ENCODE measurements around the gene GPR149.

The GPR149 gene

DNA sequence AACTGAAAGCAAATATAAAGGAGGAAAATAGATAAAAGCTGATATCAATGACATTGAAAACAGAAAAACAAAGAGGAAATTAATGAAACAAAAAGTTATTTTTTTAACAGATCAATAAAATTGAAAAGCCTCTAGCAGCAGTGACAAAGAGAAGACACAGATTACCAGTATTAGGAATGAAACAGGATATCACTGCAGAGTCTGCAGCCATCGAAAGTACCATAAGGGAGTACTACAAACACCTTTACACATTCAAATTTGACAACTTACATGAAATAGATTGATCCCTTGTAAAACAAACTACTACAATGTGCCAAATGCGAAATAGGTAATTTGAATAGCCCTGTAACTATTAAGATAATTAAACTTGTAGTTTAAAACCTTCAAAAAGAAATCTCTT lies 80.8 kb downstream of the GPR149 start:
- DNase-seq (ENCODE audit: extremely low read depth, low read depth): no peak
- TF ChIP-seq, protein P1, sequence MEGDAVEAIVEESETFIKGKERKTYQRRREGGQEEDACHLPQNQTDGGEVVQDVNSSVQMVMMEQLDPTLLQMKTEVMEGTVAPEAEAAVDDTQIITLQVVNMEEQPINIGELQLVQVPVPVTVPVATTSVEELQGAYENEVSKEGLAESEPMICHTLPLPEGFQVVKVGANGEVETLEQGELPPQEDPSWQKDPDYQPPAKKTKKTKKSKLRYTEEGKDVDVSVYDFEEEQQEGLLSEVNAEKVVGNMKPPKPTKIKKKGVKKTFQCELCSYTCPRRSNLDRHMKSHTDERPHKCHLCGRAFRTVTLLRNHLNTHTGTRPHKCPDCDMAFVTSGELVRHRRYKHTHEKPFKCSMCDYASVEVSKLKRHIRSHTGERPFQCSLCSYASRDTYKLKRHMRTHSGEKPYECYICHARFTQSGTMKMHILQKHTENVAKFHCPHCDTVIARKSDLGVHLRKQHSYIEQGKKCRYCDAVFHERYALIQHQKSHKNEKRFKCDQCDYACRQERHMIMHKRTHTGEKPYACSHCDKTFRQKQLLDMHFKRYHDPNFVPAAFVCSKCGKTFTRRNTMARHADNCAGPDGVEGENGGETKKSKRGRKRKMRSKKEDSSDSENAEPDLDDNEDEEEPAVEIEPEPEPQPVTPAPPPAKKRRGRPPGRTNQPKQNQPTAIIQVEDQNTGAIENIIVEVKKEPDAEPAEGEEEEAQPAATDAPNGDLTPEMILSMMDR (IDR thresholded peaks at IDR 0.05; ENCODE audit: low read depth, low read length, missing control alignments): no peak

DNA sequence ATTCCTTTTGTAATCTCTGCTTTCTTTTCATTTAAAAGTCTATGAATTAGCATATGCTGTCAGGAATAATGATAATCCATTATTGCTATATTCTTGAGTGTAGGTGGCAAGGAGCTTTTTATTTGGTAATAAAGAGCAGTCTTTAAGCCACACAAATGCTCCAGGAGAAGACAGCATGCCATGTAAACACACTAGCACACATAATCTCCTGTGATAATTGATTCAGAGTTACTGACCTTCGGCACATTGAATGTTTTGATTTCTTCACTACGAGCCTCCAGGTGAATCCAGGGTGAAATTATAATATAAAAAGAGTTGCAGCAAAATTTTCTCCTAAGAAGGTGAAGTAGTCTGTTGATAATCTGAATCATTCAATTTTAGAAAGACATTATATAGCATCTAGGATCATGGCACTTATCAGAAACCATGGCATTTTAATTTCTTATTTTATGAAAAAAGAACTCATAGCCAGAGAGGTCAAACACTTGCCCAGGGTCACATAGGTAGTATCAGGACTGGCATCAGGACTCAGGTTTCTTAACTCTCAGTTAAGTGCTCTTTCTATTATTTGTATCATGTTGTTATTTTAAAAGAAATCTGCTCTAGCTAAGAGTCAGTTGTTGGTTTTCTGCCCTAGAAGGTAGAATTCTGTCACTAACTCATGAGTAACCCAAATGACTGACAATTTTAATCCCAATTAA lies 84.4 kb downstream of the GPR149 start:
- TF ChIP-seq, protein P1 (IDR thresholded peaks at IDR 0.05; ENCODE audit: low read depth, low read length, missing control alignments): no peak
- DNase-seq (ENCODE audit: extremely low read depth, low read depth): no peak

More for the DNA sequence above, 80.8 kb downstream of the GPR149 start:
- H3K4me3 ChIP-seq (replicated peaks; ENCODE audit: low read depth, low read length): no peak overlapping the region

DNA sequence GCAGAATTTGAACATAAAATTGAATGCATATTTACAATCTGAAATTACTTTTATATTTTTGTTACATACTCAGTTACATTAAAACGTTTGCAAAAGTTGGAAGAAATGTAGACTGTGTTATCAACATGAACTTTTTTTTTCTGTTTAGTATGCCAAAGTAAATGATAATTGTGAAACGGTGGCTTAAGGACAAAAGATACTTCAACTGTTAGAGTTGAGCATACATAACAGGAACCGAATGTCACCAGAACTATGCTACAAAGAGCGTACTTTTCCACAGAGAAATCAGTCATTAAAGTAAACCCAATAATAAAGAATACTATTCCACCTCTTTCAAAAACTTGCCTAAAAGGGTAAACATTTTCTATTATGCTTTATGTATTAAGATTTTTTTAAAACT lies 91.4 kb downstream of the GPR149 start:
- TF ChIP-seq, protein P1 (IDR thresholded peaks at IDR 0.05; ENCODE audit: low read depth, low read length, missing control alignments): no peak
- DNase-seq (ENCODE audit: extremely low read depth, low read depth): no peak
- no peak overlapping the region for H3K4me3 ChIP-seq (replicated peaks; ENCODE audit: low read depth, low read length)

More for the DNA sequence above, 84.4 kb downstream of the GPR149 start:
- H3K4me3 ChIP-seq (replicated peaks; ENCODE audit: low read depth, low read length): no peak overlapping the region

DNA sequence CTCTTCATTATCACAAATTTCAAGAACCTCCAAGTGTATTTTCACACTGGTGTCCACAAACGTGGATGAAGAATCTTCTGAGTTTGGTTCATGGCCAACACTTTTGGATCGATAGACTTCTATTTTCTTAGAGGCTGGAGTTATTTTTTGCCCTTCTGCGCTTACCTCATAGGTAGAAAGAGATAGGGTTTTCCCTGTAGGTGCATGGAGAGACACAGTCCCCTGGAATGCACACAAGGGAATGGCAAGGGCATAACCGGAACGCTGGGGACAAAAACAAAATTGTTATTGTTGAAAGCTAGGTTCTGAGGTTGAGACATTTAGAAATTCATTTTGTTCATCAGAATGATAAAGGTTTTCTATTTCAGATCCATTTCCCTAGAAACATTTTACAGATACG lies 92.0 kb downstream of the GPR149 start:
- TF ChIP-seq, protein P1 (IDR thresholded peaks at IDR 0.05; ENCODE audit: low read depth, low read length, missing control alignments): no peak
- no peak for DNase-seq (ENCODE audit: extremely low read depth, low read depth)
- H3K4me3 ChIP-seq (replicated peaks; ENCODE audit: low read depth, low read length): no peak overlapping the region

DNA sequence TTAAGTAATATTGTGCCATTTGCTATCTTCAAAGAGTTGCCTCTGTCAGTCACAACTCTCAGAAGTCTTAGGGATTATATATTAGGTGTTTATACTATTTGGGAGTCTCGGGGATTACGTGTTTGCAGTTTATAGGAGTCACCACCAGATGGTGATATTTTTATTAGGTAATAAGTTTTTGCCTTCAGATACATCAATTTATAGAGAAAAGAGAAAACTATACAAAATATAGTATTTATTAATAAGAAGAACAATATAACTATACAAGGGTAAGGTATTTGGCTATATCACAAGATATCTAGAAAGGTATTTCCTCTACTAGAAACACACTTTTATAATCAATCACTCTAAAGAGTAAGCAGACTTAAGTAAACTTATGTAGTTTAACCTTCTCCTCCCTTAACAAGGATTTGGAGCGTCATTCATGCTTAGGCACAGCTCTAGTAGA lies 95.0 kb downstream of the GPR149 start:
- TF ChIP-seq, protein P1 (IDR thresholded peaks at IDR 0.05; ENCODE audit: low read depth, low read length, missing control alignments): no peak
- no peak overlapping the region for H3K4me3 ChIP-seq (replicated peaks; ENCODE audit: low read depth, low read length)

DNA sequence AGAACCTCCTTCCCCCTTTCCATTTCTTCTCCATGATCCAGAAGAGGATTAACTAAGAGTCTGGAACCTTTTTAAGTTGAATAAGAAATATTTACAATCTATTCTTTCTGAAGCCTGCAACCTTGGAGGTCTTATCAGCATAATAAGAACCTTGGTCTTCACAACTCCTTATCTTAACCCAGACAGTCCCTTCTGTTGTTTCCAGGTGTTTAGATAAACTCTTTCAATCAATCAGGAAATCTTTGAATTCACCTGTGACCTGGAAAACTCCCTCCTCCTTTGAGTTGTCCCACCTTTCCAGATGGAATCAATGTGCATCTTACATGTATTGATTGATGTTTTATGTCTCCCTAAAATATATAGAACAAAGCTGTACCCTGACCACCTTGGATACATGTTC lies 102.1 kb downstream of the GPR149 start:
- no peak overlapping the region for H3K4me3 ChIP-seq (replicated peaks; ENCODE audit: low read depth, low read length)
- DNase-seq (ENCODE audit: extremely low read depth, low read depth): no peak
- TF ChIP-seq, protein P1 (IDR thresholded peaks at IDR 0.05; ENCODE audit: low read depth, low read length, missing control alignments): no peak

More for the DNA sequence above, 95.0 kb downstream of the GPR149 start:
- DNase-seq (ENCODE audit: extremely low read depth, low read depth): peak; percentile 20

Measured in HFF-Myc (cell line).